ENCODE measurements around the gene LNX1.

Gene LNX1

GRCh38 chr4:53531585-53532224 lies 59.6 kb downstream of the LNX1 start:
- no peak for DNase-seq

- no peak for DNase-seq
These were observed 62.3 kb downstream of the LNX1 start for GRCh38 chr4:53529025-53529424.

GRCh38 chr4:53527930-53528329 lies 63.4 kb downstream of the LNX1 start:
- DNase-seq = no peak

- no peak for DNase-seq
These were observed 64.0 kb downstream of the LNX1 start for GRCh38 chr4:53527326-53527725.

- DNase-seq = no peak
These were observed 69.0 kb downstream of the LNX1 start for GRCh38 chr4:53522334-53522733.

GRCh38 chr4:53520116-53520515 lies 71.2 kb downstream of the LNX1 start:
- no peak for DNase-seq

- no peak for DNase-seq
These were observed 72.5 kb downstream of the LNX1 start for GRCh38 chr4:53518807-53519206.

GRCh38 chr4:53515076-53515475 lies 76.2 kb downstream of the LNX1 start:
- no peak for DNase-seq

- no peak for DNase-seq
These were observed 76.8 kb downstream of the LNX1 start for GRCh38 chr4:53514509-53514908.

GRCh38 chr4:53512608-53513007 lies 78.7 kb downstream of the LNX1 start:
- DNase-seq = no peak

- DNase-seq = no peak
These were observed 80.3 kb downstream of the LNX1 start for GRCh38 chr4:53511014-53511413.

- DNase-seq = no peak
These were observed 81.0 kb downstream of the LNX1 start for GRCh38 chr4:53510321-53510720.

- DNase-seq = no peak
These were observed 82.8 kb downstream of the LNX1 start for GRCh38 chr4:53508446-53508845.

GRCh38 chr4:53507671-53508286 lies 83.5 kb downstream of the LNX1 start:
- no peak for DNase-seq

GRCh38 chr4:53507058-53507457 lies 84.2 kb downstream of the LNX1 start:
- no peak for DNase-seq

GRCh38 chr4:53505947-53506346 lies 85.3 kb downstream of the LNX1 start:
- DNase-seq = no peak

GRCh38 chr4:53502094-53502493 lies 89.2 kb downstream of the LNX1 start:
- no peak for DNase-seq

- DNase-seq = no peak
These were observed 89.7 kb downstream of the LNX1 start for GRCh38 chr4:53501561-53501960.

GRCh38 chr4:53500546-53500945 lies 90.7 kb downstream of the LNX1 start:
- no peak for DNase-seq

GRCh38 chr4:53499791-53500190 lies 91.5 kb downstream of the LNX1 start:
- DNase-seq = no peak

- no peak for DNase-seq
These were observed 92.6 kb downstream of the LNX1 start for GRCh38 chr4:53498706-53499105.

GRCh38 chr4:53497487-53498244 lies 93.6 kb downstream of the LNX1 start:
- no peak for DNase-seq

GRCh38 chr4:53494851-53495250 lies 96.4 kb downstream of the LNX1 start:
- DNase-seq = no peak

GRCh38 chr4:53490965-53491622 lies 100.2 kb downstream of the LNX1 start:
- DNase-seq = no peak
